Keratinocyte (primary cell): ENCODE data around the gene MALT1. TPM values are rescaled to one million over a fixed set of nuclear protein-coding genes. Genes with fewer than 3 reads are reported as not detected.

Experiments used
- DNase-seq: peaks from one replicate; pipeline ENCODE4 v3.0.0-alpha.2; 2011; ENCODE audit warnings: low read depth, missing footprints, low spot score
- FAIRE-seq: peaks from 2 replicates; lab custom pipeline; 2011; peaks lifted over from hg19 to GRCh38; lab: Jason Lieb, UNC
- H2AFZ ChIP-seq: 2 replicates; pipeline ENCODE4 v1.6.0; 2012; ENCODE audit warnings: low read length, control low read depth, inconsistent platforms; ENCODE audit not compliant: control insufficient read depth
- H3K27ac ChIP-seq: 2 replicates; pipeline ENCODE4 v1.5.1; 2011; ENCODE audit warnings: low read length; ENCODE audit not compliant: control insufficient read depth, insufficient read depth
- H3K27me3 ChIP-seq: 3 replicates; pipeline ENCODE4 v1.6.0; 2011; ENCODE audit warnings: low read length; ENCODE audit not compliant: control insufficient read depth, insufficient read depth; ENCODE audit errors: extremely low read depth
- H3K36me3 ChIP-seq, 2 experiments: 2 replicates in 1 of 2; 3 replicates in 1 of 2; pipeline ENCODE4 v1.5.1; 2011; ENCODE audit warnings: low read length in 2 of 2, mild to moderate bottlenecking in 1 of 2; ENCODE audit not compliant: control insufficient read depth in 2 of 2, insufficient read depth in 2 of 2; ENCODE audit errors: extremely low read depth in 1 of 2
- H3K4me1 ChIP-seq: 3 replicates; pipeline ENCODE4 v1.5.1; 2011; ENCODE audit warnings: low read length; ENCODE audit not compliant: control insufficient read depth, insufficient read depth; ENCODE audit errors: extremely low read depth
- H3K4me2 ChIP-seq: 3 replicates; pipeline ENCODE4 v1.6.0; 2011; ENCODE audit warnings: low read depth, low read length; ENCODE audit not compliant: control insufficient read depth, insufficient read depth; ENCODE audit errors: extremely low read depth
- H3K4me3 ChIP-seq, 3 experiments: fragments of 200-600 bp in 1 of 3; sonication (generic) in 1 of 3; 2 replicates in 2 of 3; 3 replicates in 1 of 3; pipeline ENCODE4 v1.5.1; 2011 to 2016; ENCODE audit warnings: low read length in 3 of 3, mild to moderate bottlenecking in 3 of 3, control low read depth in 2 of 3, inconsistent platforms in 1 of 3, low read depth in 1 of 3, mixed read lengths in 1 of 3, mixed run types in 1 of 3, moderate library complexity in 1 of 3; ENCODE audit not compliant: control insufficient read depth in 2 of 3, insufficient read depth in 2 of 3; ENCODE audit errors: extremely low read depth in 1 of 3
- H3K79me2 ChIP-seq: 2 replicates; pipeline ENCODE4 v1.6.0; 2012; ENCODE audit warnings: low read length; ENCODE audit not compliant: control insufficient read depth, insufficient read depth
- H3K9ac ChIP-seq: 3 replicates; pipeline ENCODE4 v1.6.0; 2011; ENCODE audit warnings: low read length; ENCODE audit not compliant: control insufficient read depth, insufficient read depth; ENCODE audit errors: extremely low read depth
- H3K9me1 ChIP-seq: 3 replicates; pipeline ENCODE4 v1.6.0; 2011; ENCODE audit warnings: low read length; ENCODE audit not compliant: control insufficient read depth, insufficient read depth; ENCODE audit errors: extremely low read depth
- H3K9me3 ChIP-seq: 2 replicates; pipeline ENCODE4 v1.5.1; 2012; ENCODE audit warnings: low read depth, low read length; ENCODE audit not compliant: control insufficient read depth
- H4K20me1 ChIP-seq: 3 replicates; pipeline ENCODE4 v1.6.0; 2011; ENCODE audit warnings: low read length; ENCODE audit not compliant: control insufficient read depth, insufficient read depth; ENCODE audit errors: extremely low read depth
- EZH2 ChIP-seq: IDR thresholded peaks from one replicate; pipeline ENCODE4 v1.6.1; 2012; ENCODE audit warnings: inconsistent platforms, mild to moderate bottlenecking, low read length, moderate library complexity
- dilution Hi-C: fragments of 300-500 bp; cut with MboI; formaldehyde crosslinking; loops from one replicate; pipeline ENCODE4 v1.7.0; 2020; ENCODE audit warnings: low sequenced_read_pairs; ENCODE audit not compliant: extremely low pct_ligation_motif_present
- polyA plus RNA-seq, 5 experiments: library from polyadenylated mRNA; depleted of rRNA in 3 of 5; stranded (reverse) in 3 of 5; stranded (forward) in 1 of 5; unstranded in 1 of 5; fragments of >200 nt; gene quantifications; 1 replicate in 1 of 5; 2 replicates in 3 of 5; 3 replicates in 1 of 5; pipeline versions ENCODE4 v1.2.1 to v1.2.3, GENCODE V29; 2011 to 2012; ENCODE audit warnings: missing spikeins in 2 of 5, low read depth in 1 of 5, low replicate concordance in 1 of 5
- TF ChIP-seq, protein P1 (sequence below), 3 experiments: IDR thresholded peaks in 1 of 3; conservative IDR thresholded peaks in 1 of 3; optimal IDR thresholded peaks in 1 of 3; 2 replicates in 2 of 3; 3 replicates in 1 of 3; pipeline versions ENCODE3 to v1.5.1; 2011; ENCODE audit warnings: low read length in 3 of 3, mild to moderate bottlenecking in 3 of 3, moderate library complexity in 2 of 3, control low read depth in 1 of 3, inconsistent platforms in 1 of 3; ENCODE audit not compliant: insufficient read depth in 2 of 3; ENCODE audit errors: extremely low read depth in 1 of 3

Gene MALT1
- polyA plus RNA-seq, 1 donor (not counting 4 experiments of a cell fraction or from before 2014, with no cell fraction given), result 52.1 TPM

DNA sequence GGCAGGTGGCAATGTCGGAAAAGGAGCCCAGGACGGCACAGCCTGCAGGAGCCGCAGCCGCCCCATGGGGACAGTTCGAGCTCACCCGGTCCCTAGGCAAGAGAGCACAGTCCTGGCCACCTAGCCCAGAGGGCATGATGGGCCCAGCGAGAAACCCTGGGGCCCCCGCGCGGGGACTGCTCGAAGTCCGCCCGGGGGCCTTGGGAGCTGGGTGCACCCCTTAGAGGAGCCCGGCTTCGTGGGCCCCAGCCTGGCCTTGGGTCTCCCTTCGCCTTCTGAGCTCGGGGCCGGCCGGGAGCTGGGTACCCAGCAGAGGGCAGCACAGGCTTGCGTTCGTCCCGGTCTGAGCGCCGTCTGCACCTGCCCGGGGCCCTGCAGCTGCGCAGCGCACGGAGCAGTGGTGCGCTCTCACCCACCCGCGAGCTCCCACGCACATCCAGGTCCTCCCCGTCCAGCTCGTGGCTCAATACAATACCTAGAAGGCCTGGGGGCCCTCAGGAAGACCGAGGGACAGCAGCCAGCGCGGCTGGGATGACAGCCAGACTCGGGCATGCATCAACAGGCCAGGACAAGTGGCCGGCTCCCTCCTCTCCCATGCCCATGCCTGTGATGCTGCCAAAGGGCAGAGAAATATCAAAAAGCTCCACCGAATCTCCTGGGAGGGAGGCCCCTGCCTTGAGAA, 97.2 kb downstream of the MALT1 start:
- Histone ChIP-seq H4K20me1 (no peaks in the 10 kb centered on the region), H3K36me3 (no peaks in the 10 kb centered on the region), H3K4me2 (peak overlapping the region; percentile 81), H3K9me3 (no peaks in the 10 kb centered on the region), H3K4me3 (peak overlapping the region in 2 of 3 experiments; percentile 28 to 47), H3K9ac (no peak overlapping the region), H3K27ac (peak overlapping the region; percentile 44), H3K27me3 (peaks cover 7% of the 10 kb centered on the region), H3K79me2 (no peaks in the 10 kb centered on the region), H3K9me1 (no peaks in the 10 kb centered on the region), H2AFZ (no peak overlapping the region), H3K4me1 (peaks cover 20% of the 10 kb centered on the region)
- TF ChIP-seq, protein P1, sequence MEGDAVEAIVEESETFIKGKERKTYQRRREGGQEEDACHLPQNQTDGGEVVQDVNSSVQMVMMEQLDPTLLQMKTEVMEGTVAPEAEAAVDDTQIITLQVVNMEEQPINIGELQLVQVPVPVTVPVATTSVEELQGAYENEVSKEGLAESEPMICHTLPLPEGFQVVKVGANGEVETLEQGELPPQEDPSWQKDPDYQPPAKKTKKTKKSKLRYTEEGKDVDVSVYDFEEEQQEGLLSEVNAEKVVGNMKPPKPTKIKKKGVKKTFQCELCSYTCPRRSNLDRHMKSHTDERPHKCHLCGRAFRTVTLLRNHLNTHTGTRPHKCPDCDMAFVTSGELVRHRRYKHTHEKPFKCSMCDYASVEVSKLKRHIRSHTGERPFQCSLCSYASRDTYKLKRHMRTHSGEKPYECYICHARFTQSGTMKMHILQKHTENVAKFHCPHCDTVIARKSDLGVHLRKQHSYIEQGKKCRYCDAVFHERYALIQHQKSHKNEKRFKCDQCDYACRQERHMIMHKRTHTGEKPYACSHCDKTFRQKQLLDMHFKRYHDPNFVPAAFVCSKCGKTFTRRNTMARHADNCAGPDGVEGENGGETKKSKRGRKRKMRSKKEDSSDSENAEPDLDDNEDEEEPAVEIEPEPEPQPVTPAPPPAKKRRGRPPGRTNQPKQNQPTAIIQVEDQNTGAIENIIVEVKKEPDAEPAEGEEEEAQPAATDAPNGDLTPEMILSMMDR (optimal IDR thresholded peaks at IDR 0.05 in 1 of 3, IDR thresholded peaks at IDR 0.05 in 1 of 3, conservative IDR thresholded peaks at IDR 0.05 in 1 of 3; ENCODE audit: extremely low read depth in 1 of 3, insufficient read depth in 2 of 3, low read length in 3 of 3), result peak; percentile 57 to 91 (median 81)
- no peak for TF ChIP-seq EZH2
- FAIRE-seq (peak; percentile 81), DNase-seq (no peak)
- dilution Hi-C loops, result no loop called here

DNA sequence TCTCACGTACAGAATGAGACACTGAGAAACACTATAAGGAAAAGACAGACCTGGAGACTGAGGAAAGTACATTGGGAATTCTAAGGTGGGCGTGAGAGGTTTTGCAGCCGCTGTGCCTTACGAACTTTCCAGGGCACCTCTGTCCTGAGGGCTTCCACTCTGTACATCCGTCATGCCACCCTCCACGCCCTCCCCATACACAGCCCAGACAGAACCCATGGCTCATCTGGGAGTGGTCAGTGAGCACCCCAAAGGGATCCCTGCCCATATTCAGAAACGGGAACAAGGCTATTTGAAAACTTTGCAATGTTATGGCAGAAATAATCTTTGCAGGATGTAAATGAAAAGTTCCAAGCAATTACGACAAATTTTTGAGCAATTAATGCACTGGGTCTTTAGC, 98.1 kb downstream of the MALT1 start:
- H3K4me3 ChIP-seq, result peak overlapping the region in 1 of 3 experiments; percentile 31
- H2AFZ ChIP-seq, result peak overlapping the region; percentile 38
- peaks cover 7% of the 10 kb centered on the region for H3K27me3 ChIP-seq
- H3K9me3 ChIP-seq, result no peaks in the 10 kb centered on the region
- TF ChIP-seq EZH2, result no peak
- TF ChIP-seq, protein P1 (optimal IDR thresholded peaks at IDR 0.05 in 1 of 3, IDR thresholded peaks at IDR 0.05 in 1 of 3, conservative IDR thresholded peaks at IDR 0.05 in 1 of 3; ENCODE audit: extremely low read depth in 1 of 3, insufficient read depth in 2 of 3, low read length in 3 of 3), result no peak
- H3K9ac ChIP-seq, result no peak overlapping the region
- H3K27ac ChIP-seq, result peak overlapping the region; percentile 44
- no peaks in the 10 kb centered on the region for H3K79me2 ChIP-seq
- DNase-seq, result no peak
- peak; percentile 66 for FAIRE-seq
- H3K9me1 ChIP-seq, result no peaks in the 10 kb centered on the region
- H4K20me1 ChIP-seq, result no peaks in the 10 kb centered on the region
- no peaks in the 10 kb centered on the region for H3K36me3 ChIP-seq
- peak overlapping the region; percentile 81 for H3K4me2 ChIP-seq
- dilution Hi-C loops, result no loop called here
- H3K4me1 ChIP-seq, result peaks cover 20% of the 10 kb centered on the region
